H1 (cell line): ENCODE measurements around the gene FXYD3. TPM values are rescaled to one million over a fixed set of nuclear protein-coding genes. Genes with fewer than 3 reads are reported as not detected.

Source experiments
- CTCF ChIA-PET: fragments of 300-600 bp; sonication (Branson Sonifier 250); formaldehyde crosslinking; loops from one replicate; lab custom pipeline; 2021; ENCODE audit not compliant: partially characterized antibody; lab: Charles Lee
- POLR2A ChIA-PET: fragments of 300-600 bp; sonication (Branson Sonifier 250); formaldehyde crosslinking; loops from one replicate; lab custom pipeline; 2021; ENCODE audit warnings: inconsistent platforms; ENCODE audit not compliant: partially characterized antibody; lab: Charles Lee
- DNase-seq, 2 experiments: peaks; one replicate each; pipeline versions ENCODE4 v3.0.0 to v3.0.0-alpha.2; 2010 to 2022; ENCODE audit warnings: low spot score in 2 of 2, low read depth in 1 of 2, mixed read lengths in 1 of 2
- FAIRE-seq: peaks from 2 replicates; lab custom pipeline; 2011; peaks lifted over from hg19 to GRCh38; lab: Jason Lieb, UNC
- H2AFZ ChIP-seq: 2 replicates; pipeline ENCODE4 v1.8.1; 2012; ENCODE audit warnings: low read length, inconsistent platforms
- H2AK5ac ChIP-seq: 2 replicates; pipeline ENCODE4 v1.6.1; 2013; ENCODE audit warnings: low read depth, low read length
- H2BK120ac ChIP-seq: replicated peaks from 2 replicates; pipeline ENCODE3; 2013; ENCODE audit warnings: low read depth, low read length, inconsistent platforms
- H2BK12ac ChIP-seq: 2 replicates; pipeline ENCODE4 v1.6.1; 2013; ENCODE audit warnings: low read depth, low read length
- H2BK15ac ChIP-seq: 2 replicates; pipeline ENCODE4 v1.6.1; 2013; ENCODE audit warnings: low read length
- H2BK20ac ChIP-seq: 2 replicates; pipeline ENCODE4 v1.6.1; 2013; ENCODE audit warnings: low read length
- H2BK5ac ChIP-seq: 2 replicates; pipeline ENCODE4 v1.6.1; 2013; ENCODE audit warnings: low read depth, low read length
- H3K14ac ChIP-seq: 2 replicates; pipeline ENCODE4 v1.6.1; 2013; ENCODE audit warnings: inconsistent platforms; ENCODE audit not compliant: insufficient read length
- H3K18ac ChIP-seq: 2 replicates; pipeline ENCODE4 v1.6.1; 2013; ENCODE audit warnings: low read length; ENCODE audit errors: extremely low read depth
- H3K23ac ChIP-seq: 2 replicates; pipeline ENCODE4 v1.6.1; 2013; ENCODE audit warnings: inconsistent platforms; ENCODE audit not compliant: insufficient read length
- H3K23me2 ChIP-seq: 2 replicates; pipeline ENCODE4 v1.6.1; 2013; ENCODE audit warnings: low read depth, low read length
- H3K27ac ChIP-seq: 2 replicates; pipeline ENCODE4 v1.6.1; 2011; ENCODE audit warnings: low read depth, low read length, inconsistent platforms
- H3K27me3 ChIP-seq, 4 experiments: replicated peaks in 1 of 4; 1 replicate in 1 of 4; 2 replicates in 3 of 4; pipeline versions ENCODE4 v1.6.1 to v1.8.1; 2011 to 2013; ENCODE audit warnings: low read length in 3 of 4, mild to moderate bottlenecking in 3 of 4, inconsistent platforms in 2 of 4, mixed read lengths in 2 of 4, moderate library complexity in 1 of 4; ENCODE audit not compliant: control insufficient read depth in 3 of 4, insufficient read depth in 3 of 4; ENCODE audit errors: extremely low read depth in 1 of 4
- H3K36me3 ChIP-seq, 4 experiments: 2 replicates each; pipeline versions ENCODE4 v1.6.1 to v1.8.1; 2011 to 2013; ENCODE audit warnings: mild to moderate bottlenecking in 4 of 4, low read length in 3 of 4, moderate library complexity in 2 of 4, control low read depth in 1 of 4, inconsistent platforms in 1 of 4; ENCODE audit not compliant: insufficient read depth in 4 of 4, control insufficient read depth in 2 of 4
- H3K4ac ChIP-seq: replicated peaks from 2 replicates; pipeline ENCODE3; 2013; ENCODE audit warnings: low read length, low read depth, mixed read lengths, inconsistent platforms; ENCODE audit not compliant: insufficient read length
- H3K4me1 ChIP-seq, 4 experiments: replicated peaks in 1 of 4; 1 replicate in 1 of 4; 2 replicates in 3 of 4; pipeline versions ENCODE4 v1.6.1 to v1.8.1; 2011 to 2013; ENCODE audit warnings: low read length in 3 of 4, inconsistent platforms in 2 of 4, mixed read lengths in 1 of 4; ENCODE audit not compliant: insufficient read depth in 4 of 4, control insufficient read depth in 3 of 4
- H3K4me2 ChIP-seq, 2 experiments: 2 replicates each; pipeline versions ENCODE4 v1.6.1 to v1.8.1; 2011 to 2013; ENCODE audit warnings: low read depth in 2 of 2, low read length in 2 of 2, control low read depth in 1 of 2, inconsistent platforms in 1 of 2, mild to moderate bottlenecking in 1 of 2; ENCODE audit not compliant: insufficient read depth in 1 of 2
- H3K4me3 ChIP-seq, 4 experiments: fragments of 200-600, 300-600 bp in 1 of 4; sonication (generic), shearing (Covaris generic), sonication (Bioruptor Twin) in 1 of 4; 2 replicates each; pipeline versions ENCODE4 v1.5.1 to v1.8.1; 2011 to 2016; ENCODE audit warnings: low read length in 4 of 4, low read depth in 3 of 4, control low read depth in 2 of 4, inconsistent platforms in 2 of 4, mild to moderate bottlenecking in 2 of 4, mixed read lengths in 1 of 4, moderate library complexity in 1 of 4; ENCODE audit not compliant: insufficient read depth in 2 of 4; ENCODE audit errors: extremely low read depth in 1 of 4
- H3K56ac ChIP-seq: replicated peaks from 2 replicates; pipeline ENCODE3; 2013; ENCODE audit warnings: low read depth, mild to moderate bottlenecking, mixed read lengths, low read length, inconsistent platforms; ENCODE audit not compliant: insufficient read length
- H3K79me1 ChIP-seq: 2 replicates; pipeline ENCODE4 v1.6.1; 2013; ENCODE audit warnings: low read depth, low read length, control low read depth
- H3K79me2 ChIP-seq, 2 experiments: 2 replicates each; pipeline versions ENCODE4 v1.6.1 to v1.8.1; 2012 to 2013; ENCODE audit warnings: low read length in 2 of 2, mild to moderate bottlenecking in 2 of 2, inconsistent platforms in 1 of 2; ENCODE audit not compliant: insufficient read depth in 2 of 2, control insufficient read depth in 1 of 2
- H3K9ac ChIP-seq, 4 experiments: replicated peaks in 1 of 4; 1 replicate in 1 of 4; 2 replicates in 3 of 4; pipeline versions ENCODE4 v1.6.1 to v1.8.1; 2011 to 2013; ENCODE audit warnings: low read depth in 3 of 4, low read length in 3 of 4, control low read depth in 2 of 4, mild to moderate bottlenecking in 2 of 4, moderate library complexity in 2 of 4, inconsistent platforms in 1 of 4; ENCODE audit errors: extremely low read depth in 1 of 4
- H3K9me3 ChIP-seq, 2 experiments: 2 replicates each; pipeline versions ENCODE4 v1.6.1 to v1.8.1; 2012 to 2013; ENCODE audit warnings: mild to moderate bottlenecking in 2 of 2, moderate library complexity in 2 of 2, control low read depth in 1 of 2, inconsistent platforms in 1 of 2, low read depth in 1 of 2, low read length in 1 of 2, mixed read lengths in 1 of 2; ENCODE audit not compliant: insufficient read depth in 2 of 2
- H4K20me1 ChIP-seq, 2 experiments: replicated peaks in 1 of 2; 2 replicates each; pipeline versions ENCODE3 to v1.8.1; 2011 to 2013; ENCODE audit warnings: inconsistent platforms in 2 of 2, low read length in 2 of 2, mild to moderate bottlenecking in 1 of 2; ENCODE audit not compliant: insufficient read depth in 2 of 2, control insufficient read depth in 1 of 2
- H4K5ac ChIP-seq: 2 replicates; pipeline ENCODE4 v1.6.1; 2013; ENCODE audit warnings: low read length, low read depth, mixed read lengths, inconsistent platforms; ENCODE audit not compliant: insufficient read length
- H4K8ac ChIP-seq: 2 replicates; pipeline ENCODE4 v1.8.0; 2013; ENCODE audit warnings: mild to moderate bottlenecking, moderate library complexity, low read length, inconsistent platforms; ENCODE audit not compliant: insufficient read depth; ENCODE audit errors: extremely low read depth
- H4K91ac ChIP-seq: replicated peaks from 2 replicates; pipeline ENCODE3; 2013; ENCODE audit warnings: low read length, mixed read lengths, inconsistent platforms; ENCODE audit not compliant: insufficient read length
- ASH2L ChIP-seq: fragments of 200-600, 300-600 bp; sonication (generic); IDR thresholded peaks from one replicate; pipeline ENCODE4 v1.7.1; 2017; ENCODE audit warnings: low read length
- CREB1 ChIP-seq: IDR thresholded peaks from 2 replicates; pipeline ENCODE4 v1.6.1; 2012; ENCODE audit warnings: inconsistent platforms
- JUND ChIP-seq: IDR thresholded peaks from 2 replicates; pipeline ENCODE4 v1.6.1; 2011; ENCODE audit warnings: mild to moderate bottlenecking, improper control_type of control experiment, low read length
- SIRT6 ChIP-seq: IDR thresholded peaks from one replicate; pipeline ENCODE4 v1.7.1; 2012; ENCODE audit warnings: low read length, inconsistent platforms
- SRF ChIP-seq: IDR thresholded peaks from 2 replicates; pipeline ENCODE4 v1.6.1; 2011; ENCODE audit warnings: mild to moderate bottlenecking, low read depth, low read length, moderate library complexity
- TBP ChIP-seq: IDR thresholded peaks from 2 replicates; pipeline ENCODE4 v1.6.1; 2011; ENCODE audit warnings: low read depth, low read length, improper control_type of control experiment
- YY1 ChIP-seq: IDR thresholded peaks from 2 replicates; pipeline ENCODE4 v1.6.1; 2011; ENCODE audit warnings: low read depth, mild to moderate bottlenecking, low read length
- WGBS, 2 experiments: shearing (Covaris generic) in 1 of 2; methylation state at CpG; one replicate each; pipeline versions ENCODE4 v1.1.6 to v1.1.7; 2013 to 2015; ENCODE audit warnings: low lambda C conversion rate in 2 of 2, mixed read lengths in 2 of 2, inconsistent platforms in 1 of 2, low coverage in 1 of 2, missing lambda C conversion rate in 1 of 2; ENCODE audit not compliant: insufficient replicate concordance in 2 of 2, insufficient coverage in 1 of 2, insufficient read length in 1 of 2; ENCODE audit errors: extremely low coverage in 1 of 2, missing lambda C conversion rate in 1 of 2; 5-methylcytosine and 5-hydroxymethylcytosine counted together
- polyA plus RNA-seq, 7 experiments: library from polyadenylated mRNA; depleted of rRNA in 3 of 7; stranded (reverse) in 5 of 7; unstranded in 2 of 7; fragments of >200 nt in 5 of 7; fragments of 200-250 nt in 2 of 7; gene quantifications; 1 replicate in 5 of 7; 2 replicates in 1 of 7; 4 replicates in 1 of 7; pipeline versions ENCODE4 v1.2.1 to v1.2.3, GENCODE V29; 2011 to 2013; ENCODE audit warnings: missing spikeins in 2 of 7, mixed read lengths in 2 of 7
- total RNA-seq: library from RNA; stranded (reverse); fragmentation: NEBNext Ultra II Directional; extraction: Animal tissue kit (Norgen Biotek cat#: 25700); gene quantifications from 2 replicates; pipeline ENCODE4 v1.2.1, GENCODE V29; 2021

The FXYD3 gene
- total and polyA plus RNA-seq, 2 of the 8 experiments (the other 6 are each of a cell fraction or from before 2014, with no cell fraction given), result 0.33 TPM; not detected in 1

DNA sequence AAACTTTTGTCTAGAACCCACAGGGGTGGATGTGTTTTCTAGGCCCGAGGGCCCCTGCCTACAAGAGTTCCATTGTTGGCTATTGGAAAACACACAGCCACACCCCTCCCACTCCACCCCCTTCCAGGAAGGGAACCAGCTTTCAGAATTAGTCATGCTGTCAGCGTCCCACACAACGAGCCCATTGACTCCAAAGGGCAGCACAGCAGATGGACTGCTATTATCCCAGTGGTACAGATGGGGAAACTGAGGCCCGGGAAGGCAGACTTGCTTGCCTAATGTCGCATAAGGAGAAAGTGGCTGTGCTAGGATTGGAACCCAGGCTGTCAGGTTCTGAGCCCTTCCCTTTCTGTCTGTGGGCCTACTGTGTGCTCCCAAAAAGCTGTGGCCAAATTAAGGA is 8.1 kb upstream of the FXYD3 start:
- Histone ChIP-seq H3K56ac (no peak overlapping the region), H2AK5ac (no peak overlapping the region), H2BK20ac (no peak overlapping the region), H3K14ac (no peak overlapping the region), H4K5ac (no peak overlapping the region), H3K18ac (no peak overlapping the region), H4K8ac (no peak overlapping the region), H3K27me3 (no peaks in the 10 kb centered on the region; a peak in 1 of 7 replicates), H3K79me2 (no peaks in the 10 kb centered on the region), H4K91ac (no peak overlapping the region)
- no peak for TF ChIP-seq JUND
- no peak for TF ChIP-seq TBP
- no peak for TF ChIP-seq SRF
- no peak for TF ChIP-seq ASH2L
- no peak for TF ChIP-seq CREB1
- no peak for TF ChIP-seq YY1
- no peak for TF ChIP-seq SIRT6
- TF ChIP-seq, all 59 proteins: peak for 0
- 63% methylated on average over 5 of the region's 5 CpGs; no CpG with 5 or more reads in 1 of the 2 experiments for WGBS, 2 experiments
- Histone ChIP-seq H3K36me3 (no peaks in the 10 kb centered on the region), H3K23ac (no peak overlapping the region), H2BK120ac (no peak overlapping the region), H3K9ac (no peak overlapping the region), H2BK12ac (no peak overlapping the region), H2BK15ac (no peak overlapping the region), H3K79me1 (no peaks in the 10 kb centered on the region), H3K4me2 (no peak overlapping the region), H2BK5ac (no peak overlapping the region), H4K20me1 (peaks cover 0 to 7% of the 10 kb centered on the region in 2 experiments), H3K4me1 (peaks cover 0 to 4% (median 1%) of the 10 kb centered on the region in 4 experiments; a peak in 2 of 7 replicates), H3K4ac (no peak overlapping the region), H2AFZ (no peak overlapping the region), H3K27ac (no peak overlapping the region), H3K23me2 (peaks cover 7% of the 10 kb centered on the region; the same call in 1 of the 2 replicates), H3K4me3 (no peak overlapping the region), H3K9me3 (no peaks in the 10 kb centered on the region)
- DNase-seq (no peak), FAIRE-seq (no peak)
- ChIA-PET POLR2A (no interaction called here), CTCF (interaction anchor here (0.6 to 1.7 kb wide), 4 partner anchors 41 to 269 kb away, joined by 3 to 5 read pairs (median 3); no protein-coding TSS in a partner anchor)
